Activated CD4-positive, alpha-beta T cell treated with anti-CD3 and anti-CD28 coated beads, Interleukin-2, amount 10 ng/mL, durations not matched to agents 24 days and 14 days (primary cell): ENCODE results near the gene MOB3A. TPM values are rescaled to one million over a fixed set of nuclear protein-coding genes. Genes with fewer than 3 reads are reported as not detected.
A peak's percentile ranks its signal among the peaks of the same experiment; 100 is the strongest.

Experiments
- DNase-seq: peaks from one replicate; pipeline ENCODE4 v3.0.0; 2022
- H3K27ac Mint-ChIP-seq: one replicate; pipeline ENCODE4 v1.8.0; 2022; ENCODE audit warnings: mild to moderate bottlenecking, mixed read lengths
- H3K27me3 Mint-ChIP-seq: one replicate; pipeline ENCODE4 v1.8.0; 2022; ENCODE audit warnings: mixed read lengths
- H3K36me3 Mint-ChIP-seq: one replicate; pipeline ENCODE4 v1.8.0; 2022; ENCODE audit warnings: low read depth, mild to moderate bottlenecking, mixed read lengths
- H3K4me1 Mint-ChIP-seq: one replicate; pipeline ENCODE4 v1.8.0; 2021; ENCODE audit warnings: mixed read lengths
- H3K4me3 Mint-ChIP-seq: one replicate; pipeline ENCODE4 v1.8.0; 2022; ENCODE audit warnings: mild to moderate bottlenecking, moderate library complexity, mixed read lengths
- H3K9me3 Mint-ChIP-seq: one replicate; pipeline ENCODE4 v1.8.0; 2021; ENCODE audit warnings: mixed read lengths
- intact Hi-C: fragments of 100-400 bp; cut with micrococcal nuclease; formaldehyde crosslinking; loops from one replicate; pipeline ENCODE4 v1.15.1; 2023
- total RNA-seq: library from RNA; stranded (reverse); gene quantifications from 2 replicates; pipeline ENCODE4 v1.2.3, GENCODE V29; 2022

The MOB3A gene
- total RNA-seq, 1 donor from 2014 or later = 185 TPM

DNA sequence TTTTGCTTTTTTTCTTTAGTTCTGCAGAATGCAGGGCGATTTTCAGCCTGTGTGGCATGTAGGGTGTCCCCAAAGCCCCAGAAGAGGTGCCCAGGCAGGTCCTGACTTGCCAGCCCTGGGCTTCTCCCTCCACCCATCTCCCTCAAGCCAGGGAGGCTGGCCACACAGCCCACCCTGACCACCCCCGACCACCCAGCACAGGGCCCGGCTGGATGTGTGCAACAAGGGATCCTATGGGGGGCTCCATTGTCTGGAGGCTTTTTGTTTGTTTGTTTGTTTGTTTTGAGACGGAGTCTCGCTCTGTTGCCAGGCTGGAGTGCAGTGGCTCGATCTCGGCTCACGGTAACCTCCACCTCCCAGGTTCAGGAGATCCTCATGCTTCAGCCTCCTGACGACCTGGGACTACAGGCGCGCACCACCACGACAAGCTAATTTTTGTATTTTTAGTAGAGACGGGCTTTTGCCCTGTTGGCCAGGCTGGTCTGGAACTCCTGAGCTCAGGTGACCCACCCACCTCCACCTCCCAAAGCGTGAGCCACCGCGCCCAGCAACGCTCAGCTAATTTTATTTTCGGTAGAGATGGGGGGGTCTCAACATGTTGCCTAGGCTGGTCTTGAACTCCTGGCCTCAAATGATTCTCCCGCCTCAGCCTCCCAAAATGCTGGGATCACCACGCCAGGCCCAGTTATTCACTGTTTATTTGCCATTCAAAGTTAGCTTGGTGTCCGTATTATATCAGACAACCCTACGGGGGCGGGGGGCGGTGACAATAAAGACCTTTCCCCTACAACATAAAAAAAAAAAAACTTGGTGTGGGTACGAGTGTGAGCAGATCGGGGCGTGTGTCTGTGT is 37.3 kb downstream of the MOB3A start:
- no peak overlapping the region for H3K4me3 Mint-ChIP-seq

DNA sequence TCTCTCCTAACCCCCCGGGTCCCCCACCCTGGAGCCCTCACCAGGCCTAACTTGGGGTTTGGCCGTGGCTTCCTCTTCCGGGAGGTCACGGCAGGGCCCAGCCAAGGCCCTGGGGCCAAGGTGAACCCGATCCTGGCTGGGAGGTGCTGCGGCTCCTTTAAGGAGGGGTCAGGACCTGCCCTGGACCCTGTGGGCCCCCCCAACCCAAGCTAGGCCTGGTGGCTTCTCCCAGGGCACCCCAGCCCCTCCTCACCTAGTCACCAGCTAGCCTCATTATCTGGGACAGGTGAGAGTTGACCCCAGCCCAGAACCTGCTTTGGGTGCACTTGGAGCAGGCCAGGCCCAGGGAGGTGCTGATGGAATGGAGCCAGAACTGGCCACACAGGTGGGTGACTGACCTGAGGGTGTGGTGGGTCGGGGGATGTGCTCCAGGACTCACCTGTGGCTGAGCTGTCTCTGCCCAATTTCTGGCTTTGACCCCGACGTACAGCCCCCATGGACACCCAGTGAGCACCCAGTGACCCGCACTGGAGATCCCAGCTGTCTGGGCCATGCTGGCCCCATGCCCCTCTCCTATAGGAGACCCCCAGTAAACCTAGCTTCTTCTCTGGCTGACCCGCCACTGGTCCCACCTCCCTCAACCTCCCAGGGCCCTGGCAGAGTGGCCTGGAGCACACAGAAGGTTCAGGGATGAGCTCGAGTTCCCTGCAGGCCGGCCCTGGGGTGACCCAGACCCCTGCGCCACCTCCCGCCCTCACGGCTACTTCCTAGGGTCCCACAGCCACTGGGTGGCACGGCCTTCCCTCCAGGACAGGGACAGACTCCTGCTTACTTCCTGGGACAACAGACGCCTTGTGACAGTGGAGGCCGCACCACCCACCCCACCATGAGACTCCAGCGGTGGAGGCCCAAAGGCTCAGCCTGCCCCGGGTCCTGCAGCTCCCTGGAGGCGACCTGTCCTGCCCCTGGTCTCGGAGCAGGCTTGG is 38.3 kb downstream of the MOB3A start:
- peak overlapping the region; percentile 35 for H3K4me3 Mint-ChIP-seq
- intact Hi-C loops = no loop called here
- no peaks in the 10 kb centered on the region for H3K9me3 Mint-ChIP-seq
- H3K4me1 Mint-ChIP-seq = peaks cover 36% of the 10 kb centered on the region
- H3K27ac Mint-ChIP-seq = peak overlapping the region; percentile 67
- H3K36me3 Mint-ChIP-seq = no peaks in the 10 kb centered on the region
- DNase-seq = peak; percentile 60
- no peaks in the 10 kb centered on the region for H3K27me3 Mint-ChIP-seq

More for the DNA sequence above, 37.3 kb downstream of the MOB3A start:
- H3K27ac Mint-ChIP-seq = peak overlapping the region; percentile 72
- no peaks in the 10 kb centered on the region for H3K9me3 Mint-ChIP-seq
- no peaks in the 10 kb centered on the region for H3K36me3 Mint-ChIP-seq
- peak; percentile 59 for DNase-seq
- intact Hi-C loops = no loop called here
- peaks cover 34% of the 10 kb centered on the region for H3K4me1 Mint-ChIP-seq
- H3K27me3 Mint-ChIP-seq = no peaks in the 10 kb centered on the region

DNA sequence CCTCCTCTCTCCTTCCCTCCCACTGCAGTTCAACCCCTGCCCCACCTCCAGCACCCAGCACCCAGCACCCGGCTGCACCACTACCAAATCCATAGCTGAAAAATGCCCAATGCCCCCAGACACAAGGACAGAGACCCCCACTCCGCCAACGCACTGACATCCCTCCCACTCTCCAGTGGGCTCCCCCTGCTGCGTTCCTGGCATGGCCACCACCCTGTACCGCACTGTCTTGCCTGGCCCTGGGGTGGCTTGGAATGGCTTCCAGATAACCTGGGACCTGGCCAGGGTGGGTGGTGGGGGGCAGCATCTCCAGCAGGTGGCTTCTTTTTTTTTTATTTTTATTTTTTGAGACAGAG is 39.3 kb downstream of the MOB3A start:
- peak overlapping the region; percentile 83 for H3K27ac Mint-ChIP-seq
- no peaks in the 10 kb centered on the region for H3K27me3 Mint-ChIP-seq
- no peaks in the 10 kb centered on the region for H3K9me3 Mint-ChIP-seq
- DNase-seq = peak; percentile 70
- H3K4me3 Mint-ChIP-seq = peak overlapping the region; percentile 80
- H3K4me1 Mint-ChIP-seq = peaks cover 36% of the 10 kb centered on the region
- intact Hi-C loops = no loop called here
- H3K36me3 Mint-ChIP-seq = no peaks in the 10 kb centered on the region

DNA sequence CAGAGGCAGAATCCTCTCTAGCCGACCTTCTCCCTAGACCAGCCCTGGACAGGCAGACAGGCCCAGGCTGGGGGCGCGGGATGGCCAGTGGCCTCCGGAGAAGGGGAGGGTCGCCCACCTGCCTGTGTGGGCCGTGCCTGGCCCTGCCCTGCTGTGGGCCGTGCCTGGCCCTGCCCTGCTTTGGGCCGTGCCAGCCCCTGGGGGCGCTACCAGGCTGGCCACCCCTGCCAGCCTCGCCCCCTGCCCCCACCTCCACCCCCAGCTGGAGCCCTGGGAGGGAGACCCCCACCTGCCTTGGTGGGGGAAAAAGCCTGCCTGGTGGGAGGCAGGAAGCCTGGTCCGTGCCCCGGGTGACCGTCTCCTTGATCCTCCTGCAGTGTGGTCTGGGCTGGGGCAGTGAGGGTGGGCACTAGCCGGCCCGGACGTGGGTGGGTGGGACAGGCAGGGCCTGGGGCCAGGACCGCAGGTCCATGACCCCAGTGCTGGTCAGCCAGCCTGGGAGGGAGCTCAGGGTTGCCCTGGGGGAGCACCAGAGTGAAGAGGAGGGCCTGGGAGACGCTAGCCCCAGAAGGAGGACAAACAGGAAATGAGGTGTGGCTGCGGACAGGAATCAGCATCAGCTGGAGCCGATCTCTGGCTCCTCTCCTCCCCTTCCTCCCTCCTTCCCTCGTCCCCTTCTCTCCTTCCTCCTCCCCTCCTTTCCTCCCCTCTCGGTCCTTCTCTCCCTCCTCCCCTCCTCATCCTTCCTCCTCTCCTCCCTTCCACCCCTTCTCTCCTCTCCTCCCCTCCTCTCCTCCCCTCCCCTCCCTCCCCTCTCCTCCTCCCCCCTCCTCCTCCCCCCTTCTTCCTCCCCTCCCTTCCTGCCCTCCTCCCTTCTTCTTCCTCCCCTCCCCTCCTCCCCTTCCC is 39.9 kb downstream of the MOB3A start:
- peak overlapping the region; percentile 80 for H3K4me3 Mint-ChIP-seq
- peak overlapping the region; percentile 92 for H3K27ac Mint-ChIP-seq
- intact Hi-C loops = no loop called here
- H3K27me3 Mint-ChIP-seq = no peaks in the 10 kb centered on the region
- peaks cover 39% of the 10 kb centered on the region for H3K4me1 Mint-ChIP-seq
- DNase-seq = peak; percentile 81
- H3K9me3 Mint-ChIP-seq = no peaks in the 10 kb centered on the region
- no peaks in the 10 kb centered on the region for H3K36me3 Mint-ChIP-seq

DNA sequence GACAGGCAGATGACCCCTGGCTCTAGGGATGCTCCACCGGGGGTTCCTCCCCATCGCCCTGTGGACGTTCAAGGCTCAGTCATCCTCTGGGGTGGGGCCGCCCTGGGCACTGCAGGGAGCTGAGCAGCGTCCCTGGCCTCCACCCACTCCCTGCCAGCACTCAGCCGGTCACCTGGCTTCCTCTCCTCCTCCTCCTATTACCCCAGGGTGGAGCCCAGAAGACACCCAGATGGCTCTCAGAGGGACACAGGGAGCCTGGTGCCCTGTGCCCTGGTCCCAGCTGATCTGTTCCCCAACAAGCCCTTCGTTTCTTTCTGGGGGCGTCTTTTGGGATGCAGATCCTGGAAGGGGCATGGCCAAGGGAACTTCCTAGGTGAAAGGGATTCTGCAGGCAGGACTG is 41.4 kb downstream of the MOB3A start:
- intact Hi-C loops = no loop called here
- Mint-ChIP-seq H3K4me3 (peak overlapping the region; percentile 70), H3K9me3 (no peaks in the 10 kb centered on the region), H3K36me3 (peaks cover 3% of the 10 kb centered on the region), H3K27ac (peak overlapping the region; percentile 89), H3K27me3 (no peaks in the 10 kb centered on the region), H3K4me1 (peaks cover 34% of the 10 kb centered on the region)
- peak; percentile 65 for DNase-seq

DNA sequence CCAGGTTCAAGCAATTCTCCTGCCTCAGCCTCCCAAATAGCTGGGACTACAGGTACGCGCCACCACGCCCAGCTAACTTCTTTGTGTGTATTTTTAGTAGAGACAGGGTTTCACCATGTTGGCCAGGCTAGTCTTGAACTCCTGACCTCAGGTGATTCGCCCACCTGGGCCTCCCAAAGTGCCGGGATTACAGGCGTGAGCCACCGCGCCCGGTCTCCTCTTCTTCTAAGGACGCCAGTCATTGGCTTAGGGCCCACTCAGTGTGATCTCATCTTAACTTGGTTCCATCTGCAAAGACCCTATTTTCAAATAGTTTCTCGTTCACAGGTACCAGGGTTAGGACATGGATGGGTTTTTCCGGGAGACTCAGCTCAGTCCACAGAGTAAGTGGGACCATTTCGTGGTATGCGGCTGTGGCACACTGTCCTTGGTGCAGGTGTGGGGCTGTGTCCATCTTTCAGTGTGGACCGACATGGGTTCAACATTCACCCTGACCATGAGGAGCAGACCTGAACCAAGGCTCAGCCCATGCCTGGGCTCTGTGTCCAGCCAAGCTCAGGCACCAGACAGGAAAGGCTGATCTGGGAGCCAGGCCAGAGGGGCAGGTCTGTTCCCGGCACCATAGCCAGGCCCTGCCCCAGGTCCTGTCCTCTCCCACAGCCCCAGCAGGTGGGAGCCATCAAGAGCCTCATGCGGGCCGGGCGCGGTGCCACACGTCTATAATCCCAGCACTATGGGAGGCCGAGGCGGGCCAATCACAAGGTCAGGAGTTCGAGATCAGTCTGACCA is 42.3 kb downstream of the MOB3A start:
- H3K4me3 Mint-ChIP-seq = no peak overlapping the region
- H3K27me3 Mint-ChIP-seq = no peaks in the 10 kb centered on the region
- no peaks in the 10 kb centered on the region for H3K9me3 Mint-ChIP-seq
- peak overlapping the region; percentile 65 for H3K27ac Mint-ChIP-seq
- DNase-seq = no peak
- intact Hi-C loops = no loop called here
- H3K36me3 Mint-ChIP-seq = peaks cover 7% of the 10 kb centered on the region
- peaks cover 36% of the 10 kb centered on the region for H3K4me1 Mint-ChIP-seq

DNA sequence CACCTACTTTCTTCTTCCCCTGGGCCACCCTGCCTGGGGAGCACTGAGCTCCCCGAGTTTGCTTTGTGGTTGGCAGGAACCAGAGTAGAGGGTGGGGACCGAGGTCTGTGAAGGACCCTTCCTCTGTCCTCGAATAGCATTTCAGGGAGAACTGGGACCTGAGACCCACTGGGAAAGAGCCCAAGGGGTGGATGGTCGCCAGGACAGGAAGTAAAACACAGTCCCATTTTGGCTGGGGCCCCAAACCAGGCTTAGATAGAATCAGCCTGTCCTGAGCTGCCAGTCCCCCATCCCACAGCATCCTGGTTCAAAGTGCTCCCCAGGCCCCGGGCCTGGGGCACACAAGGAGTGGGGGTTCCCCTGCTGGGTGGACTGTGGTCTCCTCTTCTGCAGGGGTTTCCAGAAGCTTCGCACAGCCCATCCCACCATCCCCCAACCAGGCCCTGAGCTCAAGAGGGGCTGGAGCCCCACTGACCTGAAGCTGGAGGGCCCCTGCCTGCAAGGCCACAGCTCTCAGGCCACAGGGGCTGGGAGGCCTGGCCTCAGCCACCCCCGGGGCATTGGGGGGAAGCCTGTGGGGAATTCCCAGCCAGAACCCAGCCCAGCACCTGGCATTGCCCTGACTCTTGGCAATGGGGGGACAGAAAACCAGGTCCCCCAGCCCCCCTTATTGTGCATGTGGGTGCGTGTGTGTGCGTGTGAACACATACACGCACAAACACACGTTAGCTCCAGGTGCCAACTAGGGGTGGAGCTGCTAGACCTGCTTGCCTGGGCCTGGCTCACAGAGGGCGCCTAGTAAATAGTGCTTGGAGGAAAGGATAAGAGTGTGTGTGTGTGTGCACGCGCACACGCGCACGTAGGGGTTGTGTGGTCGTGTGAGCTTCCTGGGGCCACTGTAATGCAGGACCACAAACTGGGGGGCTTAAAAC is 44.1 kb downstream of the MOB3A start:
- Mint-ChIP-seq H3K4me3 (peak overlapping the region; percentile 78), H3K4me1 (peaks cover 37% of the 10 kb centered on the region), H3K27me3 (no peaks in the 10 kb centered on the region), H3K27ac (peak overlapping the region; percentile 94), H3K9me3 (no peaks in the 10 kb centered on the region), H3K36me3 (peaks cover 12% of the 10 kb centered on the region)
- peak; percentile 81 for DNase-seq
- intact Hi-C loops = loop anchor here (1.0 to 2.0 kb wide), 3 partner anchors 8 to 31 kb away; no protein-coding TSS in a partner anchor

DNA sequence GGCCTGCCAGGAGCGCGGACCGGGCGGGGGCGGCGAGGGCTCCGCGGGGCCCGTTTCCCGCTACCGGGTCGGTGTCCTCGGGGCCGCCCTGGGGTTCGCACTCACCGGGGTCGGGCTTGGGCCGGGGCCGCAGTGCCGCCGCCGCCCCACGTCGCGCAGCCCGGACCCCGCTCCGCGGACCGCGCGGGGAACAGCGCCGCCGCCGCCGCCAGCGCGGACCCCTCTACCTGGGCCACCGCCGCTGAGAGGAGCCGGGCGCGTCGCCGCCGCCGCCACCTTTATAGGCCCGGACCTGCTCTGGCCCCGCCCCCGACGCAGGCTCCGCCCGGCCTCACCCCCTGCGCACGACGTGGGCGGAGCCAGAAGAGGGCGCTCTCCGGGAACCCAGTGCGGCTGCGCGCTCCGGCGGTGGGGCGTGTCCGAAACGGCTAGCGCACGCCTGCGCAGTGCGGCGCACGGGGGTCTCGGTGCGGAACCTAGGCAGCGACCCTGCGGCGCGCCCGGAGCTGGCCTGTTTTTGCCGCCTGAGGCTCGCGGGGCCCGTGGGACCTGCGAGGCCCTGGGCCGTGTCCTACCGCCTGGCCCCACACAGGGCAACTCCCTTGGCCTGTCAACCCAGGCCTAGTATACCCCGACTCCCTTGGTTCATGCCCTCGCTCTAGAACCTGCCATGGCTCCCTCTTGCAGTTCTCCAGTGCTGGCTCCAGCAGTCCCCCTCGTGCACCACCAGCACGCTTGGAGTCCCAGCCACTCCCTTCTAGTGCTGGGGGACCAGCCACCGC is 44.9 kb downstream of the MOB3A start, which contains the start of gene MKNK2:
MKNK2 (minus strand) TSS at position 254 of the 782 bp plus-strand sequence. CDS start 393 bp downstream, outside the sequence.
- Mint-ChIP-seq H3K4me1 (peaks cover 35% of the 10 kb centered on the region), H3K27me3 (no peaks in the 10 kb centered on the region), H3K27ac (peak within 1 kb of the TSS; percentile 94), H3K36me3 (peaks cover 14% of the 10 kb centered on the region), H3K9me3 (no peaks in the 10 kb centered on the region), H3K4me3 (peak within 1 kb of the TSS; percentile 90)
- intact Hi-C loops = loop anchor here (1.0 to 2.0 kb wide), 2 partner anchors 9 to 32 kb away; no protein-coding TSS in a partner anchor
- peak; percentile 99 for DNase-seq

DNA sequence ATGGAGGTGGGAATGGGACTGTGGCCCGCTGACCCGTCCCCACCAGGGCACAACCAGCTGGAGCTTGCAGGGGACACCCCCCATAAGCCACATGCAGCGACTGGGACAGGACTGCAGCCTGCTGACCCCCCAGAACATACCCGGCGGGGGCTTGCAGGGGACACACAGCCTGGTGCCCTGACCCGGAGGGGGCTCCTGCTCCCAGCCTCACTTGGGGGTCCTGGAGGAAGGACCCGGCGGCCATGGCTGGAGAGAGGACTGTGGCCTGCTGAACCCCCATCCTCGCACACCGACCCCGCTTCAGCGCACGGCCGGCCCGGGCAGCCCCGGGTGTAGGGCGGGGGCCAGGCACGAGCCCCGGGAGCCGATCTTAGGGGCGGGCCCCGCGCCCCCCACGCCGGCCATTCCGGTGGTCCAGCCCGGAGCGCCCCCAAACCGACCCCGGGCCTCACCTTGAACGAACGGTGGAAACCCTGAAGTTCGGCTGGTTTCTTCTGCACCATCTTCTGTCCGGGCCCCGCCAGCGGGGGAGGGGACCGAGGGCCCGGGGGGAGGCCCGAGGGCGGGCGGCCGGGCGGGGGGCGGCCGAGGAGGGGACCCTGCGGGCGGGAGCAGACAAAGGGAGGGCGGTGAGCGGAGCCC is 45.7 kb downstream of the MOB3A start:
- intact Hi-C loops = loop anchor here (2.0 kb wide), 1 partner anchor 32 kb away; no protein-coding TSS in a partner anchor
- no peak for DNase-seq
- H3K27ac Mint-ChIP-seq = peak overlapping the region; percentile 78
- H3K4me1 Mint-ChIP-seq = peaks cover 31% of the 10 kb centered on the region
- peaks cover 14% of the 10 kb centered on the region for H3K36me3 Mint-ChIP-seq
- peak overlapping the region; percentile 90 for H3K4me3 Mint-ChIP-seq
- no peaks in the 10 kb centered on the region for H3K9me3 Mint-ChIP-seq
- H3K27me3 Mint-ChIP-seq = no peaks in the 10 kb centered on the region

DNA sequence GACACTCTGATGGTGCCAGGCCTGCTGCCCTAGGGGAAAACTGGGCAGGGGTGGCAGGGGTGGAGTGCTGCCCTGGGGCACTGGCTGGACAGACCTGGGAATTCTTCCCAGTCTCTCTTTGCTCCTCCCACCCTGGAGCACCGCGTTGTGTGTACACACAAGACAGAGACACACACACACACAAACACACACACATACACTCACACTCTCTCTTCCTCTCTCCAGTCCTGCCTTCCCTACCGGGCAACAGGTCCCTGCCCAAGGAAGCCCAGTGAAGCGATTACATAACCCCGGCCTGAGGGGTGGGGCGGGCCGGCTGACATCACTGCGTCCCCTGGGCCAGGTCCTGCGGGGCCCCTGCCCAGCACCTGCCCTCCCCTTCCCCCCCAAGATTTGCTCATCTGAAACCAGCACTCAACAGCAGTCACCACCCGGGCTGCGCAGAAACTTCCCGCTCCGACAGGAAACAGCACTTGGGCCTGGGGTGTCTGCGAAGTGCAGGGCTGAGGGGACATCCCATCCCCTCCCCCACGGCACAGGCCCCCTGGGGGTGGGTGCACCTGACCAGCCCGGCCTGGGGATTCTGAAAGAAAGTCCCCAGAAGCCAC is 46.3 kb downstream of the MOB3A start:
- peak; percentile 91 for DNase-seq
- Mint-ChIP-seq H3K36me3 (peaks cover 16% of the 10 kb centered on the region), H3K4me3 (peak overlapping the region; percentile 90), H3K9me3 (no peaks in the 10 kb centered on the region), H3K27ac (peak overlapping the region; percentile 78), H3K4me1 (peaks cover 28% of the 10 kb centered on the region), H3K27me3 (no peaks in the 10 kb centered on the region)
- intact Hi-C loops = loop anchor here (2.0 kb wide), 1 partner anchor 33 kb away; no protein-coding TSS in a partner anchor
